DND-41 (cell line): Measurements from ENCODE around the gene NCAN.

Experiments used
- CTCF ChIP-seq: IDR thresholded peaks from 2 replicates; pipeline ENCODE4 v1.5.1; 2012; ENCODE audit warnings: borderline replicate concordance, low read length, moderate library complexity, mild to moderate bottlenecking; ENCODE audit not compliant: poor library complexity, severe bottlenecking; ENCODE audit errors: extremely low read depth
- EZH2 ChIP-seq: IDR thresholded peaks from 3 replicates; pipeline ENCODE4 v1.6.1; 2012; ENCODE audit warnings: borderline replicate concordance, low read depth, mild to moderate bottlenecking, moderate library complexity, low read length, inconsistent platforms; ENCODE audit not compliant: severe bottlenecking

- TF ChIP-seq EZH2 (no peak), CTCF (no peak)
Observed at GRCh38 chr19:19267305-19267704, 55.5 kb downstream of the NCAN start.
